HepG2 (cell line): ENCODE results near the gene UBE2D4. TPM values are rescaled to one million over a fixed set of nuclear protein-coding genes. Genes with fewer than 3 reads are reported as not detected.

Experiments used
- ATAC-seq: fragments of 200-7000 bp; cut with Tn5 transposase; 3 replicates; pipeline ENCODE4 v1.9.1; 2020; ENCODE audit warnings: mild to moderate bottlenecking, moderate library complexity
- BruUV-seq: library from RNA; stranded (reverse); fragments of 400-500 nt; replicated peaks from 2 replicates; lab custom pipeline; 2021; lab: Mats Ljungman, UMichigan
- CTCF ChIA-PET: fragments of 300-600 bp; formaldehyde crosslinking; extraction: SDS; loops from one replicate; lab custom pipeline; 2021; ENCODE audit warnings: low total read pairs, inconsistent platforms, low intra/inter-chr PET ratio; lab: Yijun Ruan, JAX
- POLR2A ChIA-PET: fragments of 350-600 bp; sonication (Branson Sonifier 250); formaldehyde crosslinking; loops from one replicate; lab custom pipeline; 2020; ENCODE audit warnings: antibody characterized with exemption, inconsistent platforms; lab: Yijun Ruan, JAX
- DNase-seq: peaks from one replicate; pipeline ENCODE4 v3.0.0-alpha.2; 2015; ENCODE audit warnings: low spot score
- FAIRE-seq: peaks from 3 replicates; lab custom pipeline; 2011; peaks lifted over from hg19 to GRCh38; lab: Jason Lieb, UNC
- H2AFZ ChIP-seq: one replicate; pipeline ENCODE4 v1.6.1; 2011; ENCODE audit warnings: low read length, inconsistent platforms
- H3K27ac ChIP-seq: fragments of 300-600 bp; 3 replicates; pipeline ENCODE4 v1.8.0; 2011; ENCODE audit warnings: mixed run types, mild to moderate bottlenecking, mixed read lengths, low read length, inconsistent platforms; ENCODE audit not compliant: insufficient read depth; ENCODE audit errors: extremely low read length
- H3K27me3 ChIP-seq, 2 experiments: fragments of 200-600 bp in 1 of 2; 2 replicates in 1 of 2; 3 replicates in 1 of 2; pipeline versions ENCODE4 v1.6.0 to v1.8.0; 2011; ENCODE audit warnings: low read length in 2 of 2, mild to moderate bottlenecking in 2 of 2, moderate library complexity in 2 of 2, inconsistent platforms in 1 of 2; ENCODE audit not compliant: insufficient read depth in 2 of 2, control insufficient read depth in 1 of 2
- H3K36me3 ChIP-seq, 2 experiments: fragments of 200-600 bp in 1 of 2; replicated peaks in 1 of 2; 2 replicates in 1 of 2; 3 replicates in 1 of 2; pipeline versions ENCODE4 v1.5.1 to v1.8.0; 2011; ENCODE audit warnings: low read length in 2 of 2, inconsistent platforms in 1 of 2; ENCODE audit not compliant: insufficient read depth in 2 of 2, control insufficient read depth in 1 of 2
- H3K4me1 ChIP-seq: 2 replicates; pipeline ENCODE4 v1.5.1; 2012; ENCODE audit warnings: low read length, inconsistent platforms; ENCODE audit not compliant: insufficient read depth
- H3K4me2 ChIP-seq: 2 replicates; pipeline ENCODE4 v1.6.0; 2011; ENCODE audit warnings: low read depth, low read length, inconsistent platforms
- H3K4me3 ChIP-seq, 3 experiments: fragments of 200-600 bp in 1 of 3; sonication (generic), shearing (Covaris generic) in 1 of 3; replicated peaks in 1 of 3; 2 replicates each; pipeline ENCODE4 v1.5.1; 2011 to 2016; ENCODE audit warnings: low read length in 3 of 3, inconsistent platforms in 2 of 3, low read depth in 2 of 3, mild to moderate bottlenecking in 2 of 3, control low read depth in 1 of 3, mixed read lengths in 1 of 3; ENCODE audit not compliant: insufficient read depth in 1 of 3
- H3K79me2 ChIP-seq: one replicate; pipeline ENCODE4 v1.6.1; 2011; ENCODE audit warnings: low read length, inconsistent platforms; ENCODE audit not compliant: insufficient read depth
- H3K9ac ChIP-seq: 2 replicates; pipeline ENCODE4 v1.6.0; 2011; ENCODE audit warnings: mild to moderate bottlenecking, low read depth, low read length, inconsistent platforms; ENCODE audit not compliant: insufficient read depth
- H3K9me3 ChIP-seq: 2 replicates; pipeline ENCODE4 v1.5.1; 2012; ENCODE audit warnings: mild to moderate bottlenecking, low read length
- H4K20me1 ChIP-seq: 2 replicates; pipeline ENCODE4 v1.6.0; 2011; ENCODE audit warnings: inconsistent platforms, mild to moderate bottlenecking, low read length, moderate library complexity; ENCODE audit not compliant: insufficient read depth
- BCL6 ChIP-seq: IDR thresholded peaks from 2 replicates; pipeline ENCODE4 v1.6.1; 2016; ENCODE audit warnings: missing genetic modification reagents, missing compliant biosample characterization
- NR1H2 ChIP-seq: sonication (generic); formaldehyde crosslinking; IDR thresholded peaks from 2 replicates; pipeline ENCODE4 v1.8.1; 2022; ENCODE audit warnings: low read depth, missing genetic modification reagents, borderline replicate concordance
- TGIF2 ChIP-seq: IDR thresholded peaks from 2 replicates; pipeline ENCODE4 v1.6.1; 2016; ENCODE audit warnings: control low read depth, missing compliant biosample characterization
- XRCC5 ChIP-seq: fragments of 200-400 bp; formaldehyde crosslinking; optimal IDR thresholded peaks from 2 replicates; pipeline ENCODE3; 2017; ENCODE audit warnings: mild to moderate bottlenecking, low read length
- ZFY ChIP-seq: sonication (generic); formaldehyde crosslinking; IDR thresholded peaks from 2 replicates; pipeline ENCODE4 v1.4.0; 2020; ENCODE audit warnings: missing genetic modification reagents
- WGBS: methylation state at CpG from one replicate; pipeline ENCODE4 v1.1.6; 2017; ENCODE audit warnings: low lambda C conversion rate; 5-methylcytosine and 5-hydroxymethylcytosine counted together
- in situ Hi-C: cut with HindIII; loops from 2 replicates; pipeline ENCODE4 v1.10.0; 2017; ENCODE audit warnings: low pct_unique_long_range_greater_than_20kb; ENCODE audit not compliant: extremely low pct_ligation_motif_present
- intact Hi-C: fragments of 100-400 bp; cut with micrococcal nuclease; formaldehyde crosslinking; loops from one replicate; pipeline ENCODE4 v1.10.0; 2022; ENCODE audit not compliant: unreplicated experiment
- polyA plus RNA-seq, 8 experiments: library from polyadenylated mRNA; depleted of rRNA in 3 of 8; stranded (reverse) in 7 of 8; unstranded in 1 of 8; fragments of >200 nt; fragmentation: Illumina TruSeq in 4 of 8; extraction: Trizol in 4 of 8; gene quantifications; 2 replicates each; pipeline versions ENCODE4 v1.2.1 to v1.2.3, GENCODE V29; 2011 to 2016; ENCODE audit warnings: low read depth in 4 of 8, missing spikeins in 1 of 8, mixed read lengths in 1 of 8; ENCODE audit not compliant: insufficient read depth in 1 of 8
- total RNA-seq, 5 experiments: library from RNA; depleted of rRNA; stranded (reverse); fragments of >200 nt; fragmentation: Illumina TruSeq; extraction: Trizol; gene quantifications; 2 replicates each; pipeline ENCODE4 v1.2.3, GENCODE V29; 2016; ENCODE audit warnings: low read depth in 1 of 5
- TF ChIP-seq, protein P1 (sequence below): IDR thresholded peaks from 2 replicates; pipeline ENCODE4 v1.6.1; 2018; ENCODE audit warnings: missing genetic modification reagents
- TF ChIP-seq, protein P2 (sequence below): sonication (generic); formaldehyde crosslinking; IDR thresholded peaks from 2 replicates; pipeline ENCODE4 v1.4.0; 2020; ENCODE audit warnings: missing genetic modification reagents
- TF ChIP-seq, protein P3 (sequence below), 2 experiments: IDR thresholded peaks; 2 replicates each; pipeline ENCODE4 v1.6.1; 2011 to 2012; ENCODE audit warnings: low read length in 2 of 2, borderline replicate concordance in 1 of 2, low read depth in 1 of 2, mild to moderate bottlenecking in 1 of 2, moderate library complexity in 1 of 2

UBE2D4 gene
- total and polyA plus RNA-seq, 2 of the 13 experiments (the other 11 are each of a cell fraction or from before 2014, with no cell fraction given), result 9.9 to 16.0 TPM

DNA sequence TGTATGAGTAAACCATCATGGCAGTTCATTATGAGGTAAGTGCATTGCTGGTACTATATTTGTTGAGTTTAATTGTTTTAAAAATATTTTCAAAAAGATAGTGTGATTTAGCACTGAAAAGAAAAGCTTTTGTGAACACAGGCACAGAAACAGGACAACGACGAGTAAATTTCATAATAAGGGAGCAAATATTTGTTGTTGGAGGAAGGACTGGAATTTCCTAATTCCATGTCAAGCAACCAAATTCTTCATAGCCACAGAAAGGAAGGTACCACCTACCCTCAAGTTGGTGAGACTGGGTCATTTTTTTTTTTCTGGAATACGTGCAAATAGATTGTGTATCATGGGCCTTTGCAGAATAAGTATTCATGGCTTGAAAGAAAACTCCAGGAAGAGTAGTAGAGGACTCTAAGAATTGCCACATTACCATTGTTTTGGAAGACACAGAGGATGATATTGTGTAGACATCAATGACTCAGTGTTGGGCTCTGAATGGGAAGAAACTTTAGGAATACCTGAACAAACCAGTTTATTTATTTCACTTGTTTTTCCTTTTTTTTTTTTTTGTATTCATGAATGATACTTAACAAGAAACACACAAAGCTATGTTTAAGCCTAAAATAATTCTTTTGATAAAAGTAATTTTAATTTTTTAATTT lies 7.8 kb downstream of the UBE2D4 start:
- in situ Hi-C loops, result no loop called here
- Histone ChIP-seq H3K4me2 (no peak overlapping the region), H3K9ac (no peak overlapping the region), H4K20me1 (no peaks in the 10 kb centered on the region)
- ATAC-seq, result no peak
- POLR2A ChIA-PET, result interaction anchor here (1.1 kb wide), 1 partner anchor 8 kb away, joined by 5 read pairs; the partner anchor contains the start of gene UBE2D4
- TF ChIP-seq BCL6 (CRISPR knock-in tag) (no peak), XRCC5 (no peak), TGIF2 (CRISPR knock-in tag) (no peak), ZFY (CRISPR knock-in tag) (no peak)
- TF ChIP-seq, all 625 proteins: peak for 0
- Histone ChIP-seq H3K27me3 (no peaks in the 10 kb centered on the region), H3K79me2 (no peaks in the 10 kb centered on the region), H3K9me3 (no peaks in the 10 kb centered on the region), H3K4me3 (no peak overlapping the region), H3K4me1 (peaks cover 6% of the 10 kb centered on the region; the same call in 1 of the 2 replicates), H3K27ac (no peak overlapping the region), H2AFZ (no peak overlapping the region), H3K36me3 (no peaks in the 10 kb centered on the region)
- DNase-seq (no peak), FAIRE-seq (no peak)
- intact Hi-C loops, result no loop called here
- BruUV-seq, result no TSS peak
- CTCF ChIA-PET, result no interaction called here
- WGBS, result 51% methylated on average over 3 of the region's 3 CpGs

DNA sequence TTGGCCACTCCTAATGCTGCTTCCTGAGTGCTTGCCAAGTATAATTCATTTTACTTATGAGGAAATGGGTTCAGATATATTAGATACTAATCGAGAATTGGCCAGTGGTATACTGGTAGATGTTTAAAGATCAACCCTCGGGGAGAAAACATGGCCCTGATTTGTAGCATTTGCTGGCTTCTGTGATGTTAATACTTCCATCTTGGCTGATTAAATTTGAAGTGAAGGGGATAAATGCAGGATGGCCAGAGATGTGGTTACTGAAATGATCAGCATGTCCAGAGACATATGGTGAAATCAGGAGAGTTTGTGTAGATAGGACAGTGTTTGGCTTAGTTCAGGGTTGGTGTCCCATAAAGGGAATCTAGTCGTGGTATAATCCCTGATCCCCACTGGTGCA lies 11.2 kb downstream of the UBE2D4 start:
- Histone ChIP-seq H4K20me1 (no peaks in the 10 kb centered on the region), H3K79me2 (no peaks in the 10 kb centered on the region), H3K4me3 (no peak overlapping the region), H3K27me3 (no peaks in the 10 kb centered on the region), H3K36me3 (no peaks in the 10 kb centered on the region), H2AFZ (no peak overlapping the region), H3K4me1 (peaks cover 8% of the 10 kb centered on the region; the same call in 1 of the 2 replicates), H3K4me2 (no peak overlapping the region), H3K9me3 (no peaks in the 10 kb centered on the region), H3K27ac (no peak overlapping the region), H3K9ac (no peak overlapping the region)
- ChIA-PET CTCF (no interaction called here), POLR2A (no interaction called here)
- no TSS peak for BruUV-seq
- FAIRE-seq (no peak), DNase-seq (no peak), ATAC-seq (no peak)
- intact Hi-C loops (no loop called here), in situ Hi-C loops (no loop called here)
- 71% methylated on average over 3 of the region's 3 CpGs for WGBS
- TF ChIP-seq, protein P1, sequence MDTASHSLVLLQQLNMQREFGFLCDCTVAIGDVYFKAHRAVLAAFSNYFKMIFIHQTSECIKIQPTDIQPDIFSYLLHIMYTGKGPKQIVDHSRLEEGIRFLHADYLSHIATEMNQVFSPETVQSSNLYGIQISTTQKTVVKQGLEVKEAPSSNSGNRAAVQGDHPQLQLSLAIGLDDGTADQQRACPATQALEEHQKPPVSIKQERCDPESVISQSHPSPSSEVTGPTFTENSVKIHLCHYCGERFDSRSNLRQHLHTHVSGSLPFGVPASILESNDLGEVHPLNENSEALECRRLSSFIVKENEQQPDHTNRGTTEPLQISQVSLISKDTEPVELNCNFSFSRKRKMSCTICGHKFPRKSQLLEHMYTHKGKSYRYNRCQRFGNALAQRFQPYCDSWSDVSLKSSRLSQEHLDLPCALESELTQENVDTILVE (CRISPR knock-in tag), result no peak
- no peak for TF ChIP-seq NR1H2 (CRISPR knock-in tag)
- TF ChIP-seq, protein P2, sequence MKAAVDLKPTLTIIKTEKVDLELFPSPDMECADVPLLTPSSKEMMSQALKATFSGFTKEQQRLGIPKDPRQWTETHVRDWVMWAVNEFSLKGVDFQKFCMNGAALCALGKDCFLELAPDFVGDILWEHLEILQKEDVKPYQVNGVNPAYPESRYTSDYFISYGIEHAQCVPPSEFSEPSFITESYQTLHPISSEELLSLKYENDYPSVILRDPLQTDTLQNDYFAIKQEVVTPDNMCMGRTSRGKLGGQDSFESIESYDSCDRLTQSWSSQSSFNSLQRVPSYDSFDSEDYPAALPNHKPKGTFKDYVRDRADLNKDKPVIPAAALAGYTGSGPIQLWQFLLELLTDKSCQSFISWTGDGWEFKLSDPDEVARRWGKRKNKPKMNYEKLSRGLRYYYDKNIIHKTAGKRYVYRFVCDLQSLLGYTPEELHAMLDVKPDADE (CRISPR knock-in tag), result no peak
- TF ChIP-seq, protein P3, sequence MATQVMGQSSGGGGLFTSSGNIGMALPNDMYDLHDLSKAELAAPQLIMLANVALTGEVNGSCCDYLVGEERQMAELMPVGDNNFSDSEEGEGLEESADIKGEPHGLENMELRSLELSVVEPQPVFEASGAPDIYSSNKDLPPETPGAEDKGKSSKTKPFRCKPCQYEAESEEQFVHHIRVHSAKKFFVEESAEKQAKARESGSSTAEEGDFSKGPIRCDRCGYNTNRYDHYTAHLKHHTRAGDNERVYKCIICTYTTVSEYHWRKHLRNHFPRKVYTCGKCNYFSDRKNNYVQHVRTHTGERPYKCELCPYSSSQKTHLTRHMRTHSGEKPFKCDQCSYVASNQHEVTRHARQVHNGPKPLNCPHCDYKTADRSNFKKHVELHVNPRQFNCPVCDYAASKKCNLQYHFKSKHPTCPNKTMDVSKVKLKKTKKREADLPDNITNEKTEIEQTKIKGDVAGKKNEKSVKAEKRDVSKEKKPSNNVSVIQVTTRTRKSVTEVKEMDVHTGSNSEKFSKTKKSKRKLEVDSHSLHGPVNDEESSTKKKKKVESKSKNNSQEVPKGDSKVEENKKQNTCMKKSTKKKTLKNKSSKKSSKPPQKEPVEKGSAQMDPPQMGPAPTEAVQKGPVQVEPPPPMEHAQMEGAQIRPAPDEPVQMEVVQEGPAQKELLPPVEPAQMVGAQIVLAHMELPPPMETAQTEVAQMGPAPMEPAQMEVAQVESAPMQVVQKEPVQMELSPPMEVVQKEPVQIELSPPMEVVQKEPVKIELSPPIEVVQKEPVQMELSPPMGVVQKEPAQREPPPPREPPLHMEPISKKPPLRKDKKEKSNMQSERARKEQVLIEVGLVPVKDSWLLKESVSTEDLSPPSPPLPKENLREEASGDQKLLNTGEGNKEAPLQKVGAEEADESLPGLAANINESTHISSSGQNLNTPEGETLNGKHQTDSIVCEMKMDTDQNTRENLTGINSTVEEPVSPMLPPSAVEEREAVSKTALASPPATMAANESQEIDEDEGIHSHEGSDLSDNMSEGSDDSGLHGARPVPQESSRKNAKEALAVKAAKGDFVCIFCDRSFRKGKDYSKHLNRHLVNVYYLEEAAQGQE (IDR thresholded peaks at IDR 0.05; ENCODE audit: borderline replicate concordance in 1 of 2, low read depth in 1 of 2, low read length in 2 of 2), result no peak
